HG02938 (cell line): Measurements from ENCODE around the gene PACS1.
"Not testable (repeated sequence)": the region's sequence is repeated elsewhere in the genome, so short reads cannot be mapped to it uniquely, and the experiment has no call there.

ENCODE experiments used
- ATAC-seq: cut with Tn5 transposase; IDR thresholded peaks from one replicate; pipeline ENCODE4 v1.9.1; 2021; ENCODE audit warnings: mild to moderate bottlenecking, moderate library complexity; ENCODE audit not compliant: unreplicated experiment

The PACS1 gene

GRCh38 chr11:66267379-66268243 lies 197.5 kb downstream of the PACS1 start:
- peak; percentile 36 for ATAC-seq

- ATAC-seq = peak; percentile 63
These were observed 198.3 kb downstream of the PACS1 start, which contains the start of gene RAB1B for GRCh38 chr11:66268244-66268951. TSS of gene RAB1B (plus strand) at chr11:66268639. CDS start at chr11:66268680, 41 bp downstream.

GRCh38 chr11:66268952-66269905 lies 199.2 kb downstream of the PACS1 start:
- no peak for ATAC-seq

- ATAC-seq = no peak
These were observed 201.7 kb downstream of the PACS1 start for GRCh38 chr11:66271816-66272215.

- ATAC-seq = no peak
These were observed 202.5 kb downstream of the PACS1 start for GRCh38 chr11:66272596-66272995.

GRCh38 chr11:66274219-66274618 lies 204.1 kb downstream of the PACS1 start:
- no peak for ATAC-seq

- ATAC-seq = no peak
These were observed 205.3 kb downstream of the PACS1 start for GRCh38 chr11:66275396-66275795.

- ATAC-seq = no peak
These were observed 206.0 kb downstream of the PACS1 start for GRCh38 chr11:66275984-66276612.

GRCh38 chr11:66276619-66277018 lies 206.5 kb downstream of the PACS1 start:
- ATAC-seq = not testable (repeated sequence)

GRCh38 chr11:66277064-66277463 lies 207.0 kb downstream of the PACS1 start:
- not testable (repeated sequence) for ATAC-seq

GRCh38 chr11:66277471-66278362 lies 207.6 kb downstream of the PACS1 start, which contains the start of gene CNIH2:
TSS of gene CNIH2 (plus strand) at chr11:66278175. CDS start at chr11:66278457, 282 bp downstream.
- no peak for ATAC-seq

GRCh38 chr11:66278363-66279091 lies 208.5 kb downstream of the PACS1 start:
- no peak for ATAC-seq

GRCh38 chr11:66279092-66279734 lies 209.1 kb downstream of the PACS1 start:
- ATAC-seq = no peak

GRCh38 chr11:66280428-66280827 lies 210.4 kb downstream of the PACS1 start:
- ATAC-seq = no peak

GRCh38 chr11:66281001-66281400 lies 210.9 kb downstream of the PACS1 start:
- ATAC-seq = no peak

- peak; percentile 14 for ATAC-seq
These were observed 211.8 kb downstream of the PACS1 start for GRCh38 chr11:66281776-66282467.
